ENCODE data around the gene NDUFS8.

- no peak for TF ChIP-seq CTCF (IDR thresholded peaks at IDR 0.05)
- TF ChIP-seq EZH2 (IDR thresholded peaks at IDR 0.05; ENCODE audit: borderline replicate concordance, insufficient read depth, low read depth, low read length, poor library complexity, severe bottlenecking), result no peak
These were observed 3.9 kb upstream of the NDUFS8 start for GRCh38 chr11:68026391-68027105.

All from B cell (primary cell).